Measurements from ENCODE around the gene GIMD1.

- TF ChIP-seq POLR2A (IDR thresholded peaks at IDR 0.05; ENCODE audit: low read length) (no peak), GATA1 (IDR thresholded peaks at IDR 0.05; ENCODE audit: low read depth, low read length) (no peak)
These were observed 21.4 kb downstream of the GIMD1 start for GRCh38 chr4:106347167-106347566.

Measured in erythroblast (primary cell).